HepG2 (cell line): Measurements from ENCODE around the gene PFKL. TPM values are rescaled to one million over a fixed set of nuclear protein-coding genes. Genes with fewer than 3 reads are reported as not detected.
"Not testable (repeated sequence)": the region's sequence is repeated elsewhere in the genome, so short reads cannot be mapped to it uniquely, and the experiment has no call there.

Experiments
- ATAC-seq: fragments of 200-7000 bp; cut with Tn5 transposase; 3 replicates; pipeline ENCODE4 v1.9.1; 2020; ENCODE audit warnings: mild to moderate bottlenecking, moderate library complexity
- BruUV-seq: library from RNA; stranded (reverse); fragments of 400-500 nt; replicated peaks from 2 replicates; lab custom pipeline; 2021; lab: Mats Ljungman, UMichigan
- CTCF ChIA-PET: fragments of 300-600 bp; formaldehyde crosslinking; extraction: SDS; loops from one replicate; lab custom pipeline; 2021; ENCODE audit warnings: low total read pairs, inconsistent platforms, low intra/inter-chr PET ratio; lab: Yijun Ruan, JAX
- POLR2A ChIA-PET: fragments of 350-600 bp; sonication (Branson Sonifier 250); formaldehyde crosslinking; loops from one replicate; lab custom pipeline; 2020; ENCODE audit warnings: antibody characterized with exemption, inconsistent platforms; lab: Yijun Ruan, JAX
- DNase-seq: peaks from one replicate; pipeline ENCODE4 v3.0.0-alpha.2; 2015; ENCODE audit warnings: low spot score
- FAIRE-seq: peaks from 3 replicates; lab custom pipeline; 2011; peaks lifted over from hg19 to GRCh38; lab: Jason Lieb, UNC
- H2AFZ ChIP-seq: one replicate; pipeline ENCODE4 v1.6.1; 2011; ENCODE audit warnings: low read length, inconsistent platforms
- H3K27ac ChIP-seq: fragments of 300-600 bp; 3 replicates; pipeline ENCODE4 v1.8.0; 2011; ENCODE audit warnings: mixed run types, mild to moderate bottlenecking, mixed read lengths, low read length, inconsistent platforms; ENCODE audit not compliant: insufficient read depth; ENCODE audit errors: extremely low read length
- H3K27me3 ChIP-seq, 2 experiments: fragments of 200-600 bp in 1 of 2; 2 replicates in 1 of 2; 3 replicates in 1 of 2; pipeline versions ENCODE4 v1.6.0 to v1.8.0; 2011; ENCODE audit warnings: low read length in 2 of 2, mild to moderate bottlenecking in 2 of 2, moderate library complexity in 2 of 2, inconsistent platforms in 1 of 2; ENCODE audit not compliant: insufficient read depth in 2 of 2, control insufficient read depth in 1 of 2
- H3K36me3 ChIP-seq, 2 experiments: fragments of 200-600 bp in 1 of 2; replicated peaks in 1 of 2; 2 replicates in 1 of 2; 3 replicates in 1 of 2; pipeline versions ENCODE4 v1.5.1 to v1.8.0; 2011; ENCODE audit warnings: low read length in 2 of 2, inconsistent platforms in 1 of 2; ENCODE audit not compliant: insufficient read depth in 2 of 2, control insufficient read depth in 1 of 2
- H3K4me1 ChIP-seq: 2 replicates; pipeline ENCODE4 v1.5.1; 2012; ENCODE audit warnings: low read length, inconsistent platforms; ENCODE audit not compliant: insufficient read depth
- H3K4me2 ChIP-seq: 2 replicates; pipeline ENCODE4 v1.6.0; 2011; ENCODE audit warnings: low read depth, low read length, inconsistent platforms
- H3K4me3 ChIP-seq, 3 experiments: fragments of 200-600 bp in 1 of 3; sonication (generic), shearing (Covaris generic) in 1 of 3; replicated peaks in 1 of 3; 2 replicates each; pipeline ENCODE4 v1.5.1; 2011 to 2016; ENCODE audit warnings: low read length in 3 of 3, inconsistent platforms in 2 of 3, low read depth in 2 of 3, mild to moderate bottlenecking in 2 of 3, control low read depth in 1 of 3, mixed read lengths in 1 of 3; ENCODE audit not compliant: insufficient read depth in 1 of 3
- H3K79me2 ChIP-seq: one replicate; pipeline ENCODE4 v1.6.1; 2011; ENCODE audit warnings: low read length, inconsistent platforms; ENCODE audit not compliant: insufficient read depth
- H3K9ac ChIP-seq: 2 replicates; pipeline ENCODE4 v1.6.0; 2011; ENCODE audit warnings: mild to moderate bottlenecking, low read depth, low read length, inconsistent platforms; ENCODE audit not compliant: insufficient read depth
- H3K9me3 ChIP-seq: 2 replicates; pipeline ENCODE4 v1.5.1; 2012; ENCODE audit warnings: mild to moderate bottlenecking, low read length
- H4K20me1 ChIP-seq: 2 replicates; pipeline ENCODE4 v1.6.0; 2011; ENCODE audit warnings: inconsistent platforms, mild to moderate bottlenecking, low read length, moderate library complexity; ENCODE audit not compliant: insufficient read depth
- FOXP1 ChIP-seq, 2 experiments: fragments of 450-650 bp in 1 of 2; IDR thresholded peaks; 2 replicates each; pipeline ENCODE4 v1.6.1; 2017 to 2018; ENCODE audit warnings: antibody characterized with exemption in 1 of 2
- NR2F6 ChIP-seq, 2 experiments: IDR thresholded peaks; 2 replicates each; pipeline ENCODE4 v1.6.1; 2016; ENCODE audit warnings: antibody characterized with exemption in 1 of 2, mild to moderate bottlenecking in 1 of 2
- RARA ChIP-seq: IDR thresholded peaks from 2 replicates; pipeline ENCODE4 v1.6.1; 2016; ENCODE audit warnings: missing genetic modification reagents, missing compliant biosample characterization
- SIX1 ChIP-seq: sonication (generic); formaldehyde crosslinking; IDR thresholded peaks from 2 replicates; pipeline ENCODE4 v1.4.0; 2020; ENCODE audit warnings: missing genetic modification reagents, borderline replicate concordance
- SOX13 ChIP-seq, 3 experiments: fragments of 450-650 bp in 1 of 3; sonication (generic) in 1 of 3; formaldehyde crosslinking in 1 of 3; IDR thresholded peaks in 2 of 3; conservative IDR thresholded peaks in 1 of 3; 2 replicates each; pipeline versions ENCODE4 v1.5.0 to v1.6.1; 2016 to 2020; ENCODE audit warnings: antibody characterized with exemption in 1 of 3, mild to moderate bottlenecking in 1 of 3, missing compliant biosample characterization in 1 of 3, missing genetic modification reagents in 1 of 3, moderate library complexity in 1 of 3
- SOX6 ChIP-seq, 2 experiments: fragments of 450-650 bp in 1 of 2; sonication (generic) in 1 of 2; formaldehyde crosslinking in 1 of 2; IDR thresholded peaks; 2 replicates each; pipeline versions ENCODE4 v1.4.0 to v1.6.1; 2017 to 2020; ENCODE audit warnings: antibody characterized with exemption in 1 of 2, mild to moderate bottlenecking in 1 of 2, missing genetic modification reagents in 1 of 2
- SP5 ChIP-seq: IDR thresholded peaks from 2 replicates; pipeline ENCODE4 v1.6.1; 2016; ENCODE audit warnings: low read depth, borderline replicate concordance
- TEAD3 ChIP-seq: optimal IDR thresholded peaks from 2 replicates; pipeline ENCODE3; 2016; ENCODE audit warnings: borderline replicate concordance
- WGBS: methylation state at CpG from one replicate; pipeline ENCODE4 v1.1.6; 2017; ENCODE audit warnings: low lambda C conversion rate; 5-methylcytosine and 5-hydroxymethylcytosine counted together
- in situ Hi-C: cut with HindIII; loops from 2 replicates; pipeline ENCODE4 v1.10.0; 2017; ENCODE audit warnings: low pct_unique_long_range_greater_than_20kb; ENCODE audit not compliant: extremely low pct_ligation_motif_present
- intact Hi-C: fragments of 100-400 bp; cut with micrococcal nuclease; formaldehyde crosslinking; loops from one replicate; pipeline ENCODE4 v1.10.0; 2022; ENCODE audit not compliant: unreplicated experiment
- polyA plus RNA-seq, 8 experiments: library from polyadenylated mRNA; depleted of rRNA in 3 of 8; stranded (reverse) in 7 of 8; unstranded in 1 of 8; fragments of >200 nt; fragmentation: Illumina TruSeq in 4 of 8; extraction: Trizol in 4 of 8; gene quantifications; 2 replicates each; pipeline versions ENCODE4 v1.2.1 to v1.2.3, GENCODE V29; 2011 to 2016; ENCODE audit warnings: low read depth in 4 of 8, missing spikeins in 1 of 8, mixed read lengths in 1 of 8; ENCODE audit not compliant: insufficient read depth in 1 of 8
- total RNA-seq, 5 experiments: library from RNA; depleted of rRNA; stranded (reverse); fragments of >200 nt; fragmentation: Illumina TruSeq; extraction: Trizol; gene quantifications; 2 replicates each; pipeline ENCODE4 v1.2.3, GENCODE V29; 2016; ENCODE audit warnings: low read depth in 1 of 5
- TF ChIP-seq, protein P1 (sequence below): sonication (generic); formaldehyde crosslinking; IDR thresholded peaks from 2 replicates; pipeline ENCODE4 v1.4.0; 2020; ENCODE audit warnings: missing genetic modification reagents

Gene PFKL
- total and polyA plus RNA-seq, 2 of the 13 experiments (the other 11 are each of a cell fraction or from before 2014, with no cell fraction given) = 92.8 to 106 TPM

DNA sequence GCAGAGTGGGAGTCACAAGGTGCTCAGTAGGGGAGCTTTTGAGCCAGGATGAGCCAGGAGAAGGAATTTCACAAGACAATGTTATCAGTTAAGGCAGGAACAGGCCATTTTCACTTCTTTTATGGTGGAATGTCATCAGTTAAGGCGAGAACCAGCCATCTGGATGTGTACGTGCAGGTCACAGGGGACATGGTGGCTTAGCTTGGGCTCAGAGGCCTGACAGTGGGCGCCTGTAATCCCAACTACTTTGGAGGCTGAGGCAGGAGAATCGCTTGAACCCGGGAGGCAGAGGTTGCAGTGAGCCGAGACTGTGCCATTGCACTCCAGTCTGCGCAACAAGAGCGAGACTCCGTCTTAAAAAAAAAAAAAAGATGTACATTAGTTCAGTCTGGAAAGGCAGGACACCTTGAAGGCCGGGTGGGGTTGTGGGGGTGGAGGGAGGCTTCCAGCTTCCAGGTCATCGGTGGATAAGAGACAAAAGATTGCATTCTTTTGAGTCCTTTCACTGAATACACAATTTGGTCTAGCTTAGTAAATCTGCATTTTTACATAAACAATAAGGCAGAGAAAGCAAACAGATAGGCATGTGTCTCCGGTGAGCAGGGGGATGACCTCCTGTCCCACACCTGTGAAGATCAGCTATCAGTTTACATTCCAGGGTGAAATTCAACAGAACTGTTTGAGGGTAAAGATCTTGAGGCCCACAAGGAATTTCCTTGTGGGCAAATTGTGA, 42.0 kb downstream of the PFKL start:
- H4K20me1 ChIP-seq; H2AFZ ChIP-seq; H3K27ac ChIP-seq; H3K4me3 ChIP-seq; in situ Hi-C loops; H3K36me3 ChIP-seq; H3K9ac ChIP-seq; POLR2A ChIA-PET; H3K79me2 ChIP-seq; BruUV-seq; ATAC-seq; intact Hi-C loops; H3K9me3 ChIP-seq; CTCF ChIA-PET; TF ChIP-seq FOXP1, SOX13, SOX6 (IDR thresholded peaks at IDR 0.05): not testable (repeated sequence)
- Histone ChIP-seq H3K4me2 (peak overlapping the region; percentile 36), H3K27me3 (peaks cover 3 to 16% of the 10 kb centered on the region in 2 experiments; a peak in 3 of 5 replicates), H3K4me1 (peaks cover 50% of the 10 kb centered on the region)
- WGBS = 48% methylated on average over 11 of the region's 12 CpGs
- DNase-seq (peak; percentile 13), FAIRE-seq (peak; percentile 32)
- TF ChIP-seq FOXP1 (CRISPR knock-in tag; IDR thresholded peaks at IDR 0.05) (0 out of 2 replicates have a peak, but pooled peaks have one; percentile 12), SIX1 (CRISPR knock-in tag) (peak; percentile 53; the same call in 1 of the 2 replicates), TEAD3 (peak; percentile 91), SP5 (CRISPR knock-in tag) (0 out of 2 replicates have a peak, but pooled peaks have one; percentile 15), SOX13 (CRISPR knock-in tag; conservative IDR thresholded peaks at IDR 0.05 in 1 of 2, IDR thresholded peaks at IDR 0.05 in 1 of 2) (peak in 1 of 2 experiments; percentile 13; a peak in 1 of 4 replicates), RARA (CRISPR knock-in tag) (peak; percentile 37; the same call in 1 of the 2 replicates), SOX6 (CRISPR knock-in tag; IDR thresholded peaks at IDR 0.05) (0 out of 2 replicates have a peak, but pooled peaks have one; percentile 28), NR2F6 (IDR thresholded peaks at IDR 0.05) (peak; percentile 56; the same call in 1 of the 2 replicates), NR2F6 (CRISPR knock-in tag; IDR thresholded peaks at IDR 0.05) (0 out of 2 replicates have a peak, but pooled peaks have one; percentile 17)
- TF ChIP-seq, protein P1, sequence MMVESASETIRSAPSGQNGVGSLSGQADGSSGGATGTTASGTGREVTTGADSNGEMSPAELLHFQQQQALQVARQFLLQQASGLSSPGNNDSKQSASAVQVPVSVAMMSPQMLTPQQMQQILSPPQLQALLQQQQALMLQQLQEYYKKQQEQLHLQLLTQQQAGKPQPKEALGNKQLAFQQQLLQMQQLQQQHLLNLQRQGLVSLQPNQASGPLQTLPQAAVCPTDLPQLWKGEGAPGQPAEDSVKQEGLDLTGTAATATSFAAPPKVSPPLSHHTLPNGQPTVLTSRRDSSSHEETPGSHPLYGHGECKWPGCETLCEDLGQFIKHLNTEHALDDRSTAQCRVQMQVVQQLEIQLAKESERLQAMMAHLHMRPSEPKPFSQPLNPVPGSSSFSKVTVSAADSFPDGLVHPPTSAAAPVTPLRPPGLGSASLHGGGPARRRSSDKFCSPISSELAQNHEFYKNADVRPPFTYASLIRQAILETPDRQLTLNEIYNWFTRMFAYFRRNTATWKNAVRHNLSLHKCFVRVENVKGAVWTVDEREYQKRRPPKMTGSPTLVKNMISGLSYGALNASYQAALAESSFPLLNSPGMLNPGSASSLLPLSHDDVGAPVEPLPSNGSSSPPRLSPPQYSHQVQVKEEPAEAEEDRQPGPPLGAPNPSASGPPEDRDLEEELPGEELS = peak; percentile 18; the same call in 1 of the 2 replicates

DNA sequence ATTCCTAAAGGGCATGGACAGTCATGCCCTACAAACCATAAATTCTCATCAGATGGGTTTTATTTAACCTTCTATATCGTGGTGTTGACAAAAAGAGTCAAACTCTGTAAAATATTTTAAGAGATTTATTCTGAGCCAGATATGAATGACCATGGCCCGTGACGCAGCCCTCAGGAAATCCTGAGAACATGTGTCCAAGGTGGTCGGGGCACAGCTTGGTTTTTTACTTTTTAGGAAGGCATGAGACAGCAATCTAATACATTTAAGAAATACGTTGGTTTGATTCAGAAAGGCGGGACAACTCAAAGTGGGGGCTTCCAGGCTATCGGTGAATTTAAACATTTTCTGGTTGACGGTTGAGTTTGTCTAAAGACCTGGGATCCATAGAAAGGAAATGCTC, 43.1 kb downstream of the PFKL start:
- FAIRE-seq, H3K9ac ChIP-seq, CTCF ChIA-PET, H3K9me3 ChIP-seq, intact Hi-C loops, H3K27ac ChIP-seq, POLR2A ChIA-PET, DNase-seq, H3K36me3 ChIP-seq, H3K4me3 ChIP-seq, H3K4me2 ChIP-seq, BruUV-seq, H4K20me1 ChIP-seq, H3K79me2 ChIP-seq, ATAC-seq, in situ Hi-C loops, H2AFZ ChIP-seq: not testable (repeated sequence)
- H3K4me1 ChIP-seq = peaks cover 41% of the 10 kb centered on the region
- WGBS = 71% methylated on average over 8 of the region's 8 CpGs
- peaks cover 3 to 16% of the 10 kb centered on the region in 2 experiments; a peak in 3 of 5 replicates for H3K27me3 ChIP-seq
